ENCODE results near the gene DUSP2. TPM values are rescaled to one million over a fixed set of nuclear protein-coding genes. Genes with fewer than 3 reads are reported as not detected.

Gene DUSP2
- total RNA-seq, 2 donors from 2014 or later, result 8.5 to 22.2 TPM

- DNase-seq (ENCODE audit: low spot score) (no peak), ATAC-seq (ENCODE audit: insufficient number of reproducible peaks, low FRiP score, low read depth) (no peak)
- H3K4me3 ChIP-seq, result no peak overlapping the region
- no peak for TF ChIP-seq CTCF (IDR thresholded peaks at IDR 0.05)
- no peaks in the 10 kb centered on the region for H3K9me3 ChIP-seq
- no peaks in the 10 kb centered on the region for H3K4me1 ChIP-seq (ENCODE audit: control insufficient read depth in 1 of 2, low read depth in 2 of 2)
- H3K27ac ChIP-seq, result no peak overlapping the region
- no peaks in the 10 kb centered on the region for H3K27me3 ChIP-seq (replicated peaks; ENCODE audit: insufficient read depth)
- no peaks in the 10 kb centered on the region for H3K36me3 ChIP-seq
Observed at GRCh38 chr2:96169868-96170507, 24.7 kb upstream of the DUSP2 start.

GRCh38 chr2:96167407-96168013 is 22.3 kb upstream of the DUSP2 start:
- DNase-seq (ENCODE audit: low spot score) (no peak), ATAC-seq (ENCODE audit: insufficient number of reproducible peaks, low FRiP score, low read depth) (no peak)
- TF ChIP-seq CTCF (IDR thresholded peaks at IDR 0.05), result no peak
- Histone ChIP-seq H3K4me1 (ENCODE audit: control insufficient read depth in 1 of 2, low read depth in 2 of 2) (no peaks in the 10 kb centered on the region), H3K27ac (no peak overlapping the region), H3K27me3 (replicated peaks; ENCODE audit: insufficient read depth) (no peaks in the 10 kb centered on the region), H3K36me3 (no peaks in the 10 kb centered on the region), H3K9me3 (no peaks in the 10 kb centered on the region), H3K4me3 (no peak overlapping the region)

GRCh38 chr2:96164459-96165184 is 19.4 kb upstream of the DUSP2 start:
- DNase-seq (ENCODE audit: low spot score) (no peak), ATAC-seq (ENCODE audit: insufficient number of reproducible peaks, low FRiP score, low read depth) (no peak)
- Histone ChIP-seq H3K4me1 (ENCODE audit: control insufficient read depth in 1 of 2, low read depth in 2 of 2) (no peaks in the 10 kb centered on the region), H3K9me3 (no peaks in the 10 kb centered on the region), H3K36me3 (no peaks in the 10 kb centered on the region), H3K4me3 (no peak overlapping the region), H3K27ac (no peak overlapping the region), H3K27me3 (replicated peaks; ENCODE audit: insufficient read depth) (no peaks in the 10 kb centered on the region)
- TF ChIP-seq CTCF (IDR thresholded peaks at IDR 0.05), result no peak

GRCh38 chr2:96163768-96164429 is 18.7 kb upstream of the DUSP2 start:
- Histone ChIP-seq H3K27me3 (replicated peaks; ENCODE audit: insufficient read depth) (no peaks in the 10 kb centered on the region), H3K36me3 (no peaks in the 10 kb centered on the region), H3K9me3 (no peaks in the 10 kb centered on the region), H3K27ac (no peak overlapping the region), H3K4me1 (ENCODE audit: control insufficient read depth in 1 of 2, low read depth in 2 of 2) (no peaks in the 10 kb centered on the region), H3K4me3 (no peak overlapping the region)
- ATAC-seq (ENCODE audit: insufficient number of reproducible peaks, low FRiP score, low read depth) (no peak), DNase-seq (ENCODE audit: low spot score) (no peak)
- TF ChIP-seq CTCF (IDR thresholded peaks at IDR 0.05), result no peak

- ATAC-seq (ENCODE audit: insufficient number of reproducible peaks, low FRiP score, low read depth) (no peak), DNase-seq (ENCODE audit: low spot score) (no peak)
- no peak overlapping the region for H3K27ac ChIP-seq
- no peak overlapping the region for H3K4me3 ChIP-seq
- H3K4me1 ChIP-seq (ENCODE audit: control insufficient read depth in 1 of 2, low read depth in 2 of 2), result no peaks in the 10 kb centered on the region
- H3K9me3 ChIP-seq, result no peaks in the 10 kb centered on the region
- H3K36me3 ChIP-seq, result no peaks in the 10 kb centered on the region
- TF ChIP-seq CTCF (IDR thresholded peaks at IDR 0.05), result no peak
- H3K27me3 ChIP-seq (replicated peaks; ENCODE audit: insufficient read depth), result no peaks in the 10 kb centered on the region
Observed at GRCh38 chr2:96163415-96163767, 18.2 kb upstream of the DUSP2 start.

Measured in thoracic aorta (tissue), 2 donors.